HL-60 (cell line): ENCODE measurements around the gene SORCS2.

Experiments used
- DNase-seq, 2 experiments: peaks; one replicate each; pipeline ENCODE4 v3.0.0-alpha.2; 2010 to 2020; ENCODE audit warnings: low read depth in 1 of 2, low spot score in 1 of 2
- H3K27ac ChIP-seq: fragments of 250-450 bp; sonication (Bioruptor Pico); replicated peaks from 2 replicates; pipeline ENCODE4 v1.5.1; 2020; ENCODE audit warnings: mild to moderate bottlenecking, moderate library complexity
- H3K27me3 ChIP-seq: fragments of 250-450 bp; sonication (Bioruptor Pico); 2 replicates; pipeline ENCODE4 v1.5.1; 2021; ENCODE audit warnings: mild to moderate bottlenecking, moderate library complexity; ENCODE audit not compliant: insufficient read depth, poor library complexity, severe bottlenecking
- H3K4me3 ChIP-seq: replicated peaks from 2 replicates; pipeline ENCODE4 v1.5.1; 2011; ENCODE audit warnings: mild to moderate bottlenecking, control low read depth, low read length; ENCODE audit not compliant: insufficient read depth
- GABPA ChIP-seq: IDR thresholded peaks from 2 replicates; pipeline ENCODE4 v1.6.1; 2012; ENCODE audit warnings: low read depth
- POLR2AphosphoS5 ChIP-seq: IDR thresholded peaks from 2 replicates; pipeline ENCODE4 v1.6.1; 2012; ENCODE audit warnings: low read depth
- SPI1 ChIP-seq: IDR thresholded peaks from 2 replicates; pipeline ENCODE4 v1.6.1; 2012; ENCODE audit warnings: low read depth, mild to moderate bottlenecking, borderline replicate concordance
- TF ChIP-seq, protein P1 (sequence below): IDR thresholded peaks from one replicate; pipeline ENCODE4 v1.5.1; 2011; ENCODE audit warnings: low read length, control low read depth, inconsistent platforms; ENCODE audit not compliant: insufficient read depth
- TF ChIP-seq, protein P2 (sequence below): IDR thresholded peaks from 2 replicates; pipeline ENCODE4 v1.6.1; 2012; ENCODE audit warnings: low read depth; ENCODE audit not compliant: insufficient replicate concordance

The SORCS2 gene

DNA sequence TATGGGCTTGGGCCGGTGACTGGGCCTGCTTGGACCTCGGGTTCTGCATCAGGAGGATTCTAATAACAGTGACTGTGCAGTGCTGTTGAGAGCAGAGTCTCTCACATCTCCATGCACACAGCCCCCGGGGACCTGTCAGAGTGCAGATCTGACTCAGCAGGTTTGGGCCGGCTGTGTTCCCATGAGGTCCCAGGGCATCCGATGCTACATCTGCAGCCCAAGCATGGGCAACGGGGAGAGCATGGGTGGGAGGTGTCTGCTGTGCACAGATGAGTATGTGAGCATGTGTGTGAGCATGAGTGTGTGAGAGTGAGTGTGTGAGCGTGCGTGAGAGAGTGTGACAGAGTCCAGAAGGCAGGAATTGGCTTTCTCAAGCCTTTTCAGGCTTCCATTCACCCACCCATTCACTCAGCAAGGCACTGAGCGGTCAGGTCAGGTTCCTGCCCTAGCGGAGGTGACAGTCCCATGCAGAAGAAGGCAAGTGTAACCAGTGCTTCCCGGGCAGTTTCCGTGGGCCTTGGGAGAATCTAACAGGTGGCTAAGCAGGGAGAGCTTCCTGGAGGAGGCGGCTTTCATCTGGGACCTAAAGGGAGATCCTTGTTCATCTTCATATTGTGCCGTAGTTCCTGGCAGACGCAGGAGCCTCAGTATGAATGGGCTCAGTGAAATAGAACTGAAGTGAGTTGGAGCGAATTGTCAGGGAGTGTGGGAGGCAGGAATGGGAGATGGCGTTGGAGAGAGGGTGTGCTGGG lies 62.6 kb downstream of the SORCS2 start:
- no peaks in the 10 kb centered on the region for H3K27me3 ChIP-seq
- H3K4me3 ChIP-seq, result no peak overlapping the region
- DNase-seq, result no peak
- TF ChIP-seq, protein P1, sequence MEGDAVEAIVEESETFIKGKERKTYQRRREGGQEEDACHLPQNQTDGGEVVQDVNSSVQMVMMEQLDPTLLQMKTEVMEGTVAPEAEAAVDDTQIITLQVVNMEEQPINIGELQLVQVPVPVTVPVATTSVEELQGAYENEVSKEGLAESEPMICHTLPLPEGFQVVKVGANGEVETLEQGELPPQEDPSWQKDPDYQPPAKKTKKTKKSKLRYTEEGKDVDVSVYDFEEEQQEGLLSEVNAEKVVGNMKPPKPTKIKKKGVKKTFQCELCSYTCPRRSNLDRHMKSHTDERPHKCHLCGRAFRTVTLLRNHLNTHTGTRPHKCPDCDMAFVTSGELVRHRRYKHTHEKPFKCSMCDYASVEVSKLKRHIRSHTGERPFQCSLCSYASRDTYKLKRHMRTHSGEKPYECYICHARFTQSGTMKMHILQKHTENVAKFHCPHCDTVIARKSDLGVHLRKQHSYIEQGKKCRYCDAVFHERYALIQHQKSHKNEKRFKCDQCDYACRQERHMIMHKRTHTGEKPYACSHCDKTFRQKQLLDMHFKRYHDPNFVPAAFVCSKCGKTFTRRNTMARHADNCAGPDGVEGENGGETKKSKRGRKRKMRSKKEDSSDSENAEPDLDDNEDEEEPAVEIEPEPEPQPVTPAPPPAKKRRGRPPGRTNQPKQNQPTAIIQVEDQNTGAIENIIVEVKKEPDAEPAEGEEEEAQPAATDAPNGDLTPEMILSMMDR, result no peak
- no peak for TF ChIP-seq POLR2AphosphoS5
- no peak for TF ChIP-seq SPI1
- TF ChIP-seq, protein P2, sequence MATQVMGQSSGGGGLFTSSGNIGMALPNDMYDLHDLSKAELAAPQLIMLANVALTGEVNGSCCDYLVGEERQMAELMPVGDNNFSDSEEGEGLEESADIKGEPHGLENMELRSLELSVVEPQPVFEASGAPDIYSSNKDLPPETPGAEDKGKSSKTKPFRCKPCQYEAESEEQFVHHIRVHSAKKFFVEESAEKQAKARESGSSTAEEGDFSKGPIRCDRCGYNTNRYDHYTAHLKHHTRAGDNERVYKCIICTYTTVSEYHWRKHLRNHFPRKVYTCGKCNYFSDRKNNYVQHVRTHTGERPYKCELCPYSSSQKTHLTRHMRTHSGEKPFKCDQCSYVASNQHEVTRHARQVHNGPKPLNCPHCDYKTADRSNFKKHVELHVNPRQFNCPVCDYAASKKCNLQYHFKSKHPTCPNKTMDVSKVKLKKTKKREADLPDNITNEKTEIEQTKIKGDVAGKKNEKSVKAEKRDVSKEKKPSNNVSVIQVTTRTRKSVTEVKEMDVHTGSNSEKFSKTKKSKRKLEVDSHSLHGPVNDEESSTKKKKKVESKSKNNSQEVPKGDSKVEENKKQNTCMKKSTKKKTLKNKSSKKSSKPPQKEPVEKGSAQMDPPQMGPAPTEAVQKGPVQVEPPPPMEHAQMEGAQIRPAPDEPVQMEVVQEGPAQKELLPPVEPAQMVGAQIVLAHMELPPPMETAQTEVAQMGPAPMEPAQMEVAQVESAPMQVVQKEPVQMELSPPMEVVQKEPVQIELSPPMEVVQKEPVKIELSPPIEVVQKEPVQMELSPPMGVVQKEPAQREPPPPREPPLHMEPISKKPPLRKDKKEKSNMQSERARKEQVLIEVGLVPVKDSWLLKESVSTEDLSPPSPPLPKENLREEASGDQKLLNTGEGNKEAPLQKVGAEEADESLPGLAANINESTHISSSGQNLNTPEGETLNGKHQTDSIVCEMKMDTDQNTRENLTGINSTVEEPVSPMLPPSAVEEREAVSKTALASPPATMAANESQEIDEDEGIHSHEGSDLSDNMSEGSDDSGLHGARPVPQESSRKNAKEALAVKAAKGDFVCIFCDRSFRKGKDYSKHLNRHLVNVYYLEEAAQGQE, result no peak
- no peak for TF ChIP-seq GABPA
- no peak overlapping the region for H3K27ac ChIP-seq

DNA sequence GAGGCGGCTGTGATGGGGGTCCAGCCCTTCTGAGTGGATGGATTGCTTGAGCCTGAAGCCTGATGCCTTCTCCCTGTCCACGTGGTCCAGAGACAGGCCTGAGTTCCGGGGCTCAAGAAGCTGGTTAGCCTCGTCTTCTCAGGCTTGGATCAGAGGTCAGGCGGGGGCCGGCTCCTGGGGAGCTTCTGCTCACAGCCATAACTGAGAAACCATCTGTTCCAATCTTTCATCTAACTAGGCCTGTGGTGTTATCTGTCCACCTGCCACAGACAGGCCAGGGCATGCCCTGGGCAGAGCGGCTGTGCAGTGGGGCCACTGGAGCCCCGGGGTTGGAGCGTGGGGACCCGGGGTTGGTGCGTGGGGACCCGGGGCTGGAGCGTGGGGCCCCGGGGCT lies 63.1 kb downstream of the SORCS2 start:
- Histone ChIP-seq H3K4me3 (no peak overlapping the region), H3K27me3 (no peaks in the 10 kb centered on the region), H3K27ac (no peak overlapping the region)
- no peak for DNase-seq
- TF ChIP-seq SPI1, result no peak
- TF ChIP-seq, protein P2, result no peak
- TF ChIP-seq, protein P1, result no peak
- no peak for TF ChIP-seq POLR2AphosphoS5
- no peak for TF ChIP-seq GABPA

DNA sequence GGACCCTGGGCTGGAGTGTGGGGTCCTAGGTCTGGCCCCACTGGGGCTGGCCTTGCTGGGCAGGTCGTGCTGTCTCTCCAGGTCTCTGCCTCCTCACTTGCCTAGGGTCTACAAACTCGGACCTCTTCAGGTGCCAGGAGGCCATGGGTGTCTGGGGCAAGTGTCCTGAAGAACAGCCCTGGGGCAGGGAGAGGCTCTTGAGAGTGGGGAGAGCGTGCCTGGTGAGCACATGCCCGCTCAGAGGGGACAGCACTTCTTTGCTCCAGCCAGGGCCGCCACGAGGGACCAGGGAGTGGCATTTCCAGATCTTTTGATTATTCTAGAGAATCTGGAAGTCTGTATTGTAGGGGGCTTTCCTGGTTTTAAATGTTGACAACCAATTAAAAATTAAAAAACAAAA lies 63.7 kb downstream of the SORCS2 start:
- TF ChIP-seq, protein P2, result no peak
- TF ChIP-seq GABPA (no peak), SPI1 (no peak), POLR2AphosphoS5 (no peak)
- TF ChIP-seq, protein P1, result no peak

More for the DNA sequence above, 63.7 kb downstream of the SORCS2 start:
- DNase-seq, result no peak
- Histone ChIP-seq H3K27ac (no peak overlapping the region), H3K27me3 (no peaks in the 10 kb centered on the region), H3K4me3 (no peak overlapping the region)
